GM21825 (cell line): Measurements from ENCODE around the gene GBX2.

Source experiments
- ATAC-seq: cut with Tn5 transposase; IDR thresholded peaks from one replicate; pipeline ENCODE4 v1.9.1; 2021; ENCODE audit warnings: mild to moderate bottlenecking, moderate library complexity; ENCODE audit not compliant: unreplicated experiment

The GBX2 gene

DNA sequence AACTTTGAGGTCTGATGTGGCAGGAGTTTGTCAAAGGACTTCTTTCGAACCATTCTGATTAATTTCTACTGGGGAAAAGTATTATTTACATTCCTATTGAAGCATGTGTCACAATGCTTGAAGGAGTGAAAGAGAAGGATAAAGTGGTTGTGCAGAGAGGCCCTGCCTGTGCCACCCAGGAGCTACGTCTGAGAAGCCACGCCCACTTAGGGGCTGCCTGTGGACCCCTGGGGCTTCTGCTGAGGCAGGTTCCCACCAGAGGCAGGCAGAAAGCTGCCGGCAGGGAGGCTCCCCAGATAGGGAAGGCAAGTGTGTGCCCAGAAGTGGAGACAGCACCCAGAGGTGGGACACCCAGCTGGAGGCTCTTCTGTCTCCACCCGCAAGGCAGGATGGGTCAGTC lies 47.4 kb downstream of the GBX2 start:
- no peak for ATAC-seq

- ATAC-seq: no peak
Measured at GRCh38 chr2:236120141-236120601, 48.0 kb downstream of the GBX2 start.

DNA sequence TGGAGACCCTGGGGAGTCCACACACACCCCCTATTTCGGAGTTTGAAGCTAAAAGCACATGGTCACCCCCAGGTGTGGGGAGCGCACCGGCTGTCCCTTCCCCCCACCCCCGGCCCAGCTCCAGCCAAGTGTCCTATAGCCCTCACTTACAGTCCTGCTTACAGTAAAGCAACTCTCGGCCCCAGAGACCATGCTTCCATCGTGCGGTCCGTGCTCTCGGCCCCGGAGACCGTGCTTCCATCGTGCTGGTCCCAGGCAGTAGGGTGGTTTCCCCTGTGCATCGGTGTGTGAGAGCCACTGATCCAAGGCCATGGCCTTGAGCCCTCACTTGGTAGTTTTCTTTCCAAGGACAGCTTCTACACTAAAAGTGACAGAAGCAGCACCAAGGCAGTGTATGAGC lies 48.7 kb downstream of the GBX2 start:
- ATAC-seq: no peak

DNA sequence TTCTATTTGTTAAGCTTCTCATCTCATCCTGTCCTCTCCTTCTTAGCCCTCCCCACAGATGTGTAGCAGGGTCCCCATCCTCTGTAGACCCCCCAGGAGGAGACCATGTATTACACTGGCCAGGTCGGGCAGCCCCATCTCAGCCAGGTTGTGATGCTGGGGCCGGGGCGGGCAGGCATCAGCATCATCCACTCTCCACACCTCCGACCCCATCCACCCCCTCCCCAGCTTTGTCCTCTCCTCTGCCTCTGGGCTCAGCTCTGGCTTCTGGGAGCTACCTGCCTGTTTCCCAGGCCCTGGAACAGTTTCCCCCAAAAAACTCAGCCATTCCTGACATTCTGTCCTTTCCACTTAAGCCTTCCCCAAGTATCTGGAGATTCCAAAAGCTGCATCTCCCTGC lies 49.2 kb downstream of the GBX2 start:
- ATAC-seq: no peak

DNA sequence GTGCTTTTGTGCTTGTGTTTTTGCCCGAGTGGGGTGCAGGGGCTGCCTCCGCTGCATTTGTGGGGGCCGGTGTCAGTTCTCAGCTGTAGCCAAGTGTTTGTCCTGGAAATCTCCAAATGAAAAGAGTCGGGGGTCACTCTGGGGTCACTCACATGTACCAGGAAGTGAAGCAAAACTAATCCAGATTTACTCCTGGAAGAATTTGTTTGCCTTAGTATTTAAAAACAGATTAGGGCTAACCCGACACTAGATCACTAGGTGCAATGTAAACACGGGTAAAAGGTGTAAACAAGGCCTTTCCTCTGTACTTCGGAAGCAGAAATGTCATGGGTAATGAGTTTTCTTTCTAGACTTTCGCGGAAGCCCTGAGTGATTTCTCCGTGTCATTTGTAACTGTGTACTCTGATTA lies 50.3 kb downstream of the GBX2 start:
- no peak for ATAC-seq

DNA sequence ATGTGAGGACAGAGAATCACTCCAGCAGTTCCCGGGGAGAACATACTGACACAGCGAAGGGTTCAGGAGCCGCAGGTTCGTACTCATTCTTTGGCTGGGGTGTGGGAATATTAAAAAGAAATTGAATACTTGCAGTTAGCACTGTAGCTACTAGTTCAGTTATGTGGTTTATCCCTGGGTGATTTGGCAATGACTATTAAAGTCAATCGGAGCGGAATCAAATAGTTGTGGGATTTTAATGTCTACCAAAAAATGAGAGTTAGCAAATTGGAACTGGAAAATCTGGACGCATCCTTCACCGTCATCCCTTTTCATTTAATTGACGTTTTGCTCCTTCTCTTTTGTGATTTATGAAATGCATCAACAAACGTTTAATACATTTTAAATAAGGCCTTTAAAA lies 50.8 kb downstream of the GBX2 start:
- ATAC-seq: no peak
